SK-N-MC (cell line): Measurements from ENCODE around the gene CLIC6.

Experiments
- EZH2 ChIP-seq: fragments of 200-600 bp; sonication (generic); IDR thresholded peaks from one replicate; pipeline ENCODE4 v1.6.1; 2017; ENCODE audit warnings: antibody characterized with exemption
- FOXP2 ChIP-seq: optimal IDR thresholded peaks from 2 replicates; pipeline ENCODE3; 2011; ENCODE audit warnings: mild to moderate bottlenecking, moderate library complexity; ENCODE audit not compliant: insufficient read depth; ENCODE audit errors: extremely low read length, control extremely low read depth
- POLR2AphosphoS5 ChIP-seq: IDR thresholded peaks from 2 replicates; pipeline ENCODE4 v1.6.1; 2012; ENCODE audit warnings: mild to moderate bottlenecking, low read depth, low read length, borderline replicate concordance

DNA sequence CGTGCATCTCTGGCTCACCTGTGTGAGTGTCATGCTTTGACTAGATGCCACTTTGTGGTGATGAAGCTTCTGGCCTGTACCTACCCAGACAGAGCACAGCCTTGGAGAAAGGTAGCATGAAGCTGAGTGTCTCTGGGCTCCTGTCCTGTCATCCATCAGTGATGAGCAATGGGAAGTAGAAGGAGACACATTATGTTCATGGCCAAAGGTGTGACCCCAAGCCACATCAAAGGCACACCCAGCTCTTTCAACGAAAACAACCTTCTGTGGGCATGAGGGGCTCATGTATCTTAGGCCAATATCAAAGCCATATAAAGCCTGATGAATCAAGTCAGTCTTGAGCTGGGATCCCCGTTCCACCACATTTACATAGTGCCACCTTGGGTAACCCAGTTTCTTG is 1.0 kb upstream of the CLIC6 start:
- TF ChIP-seq EZH2 (no peak), POLR2AphosphoS5 (no peak), FOXP2 (no peak)
